Measurements from ENCODE around the gene CDH16. TPM values are rescaled to one million over a fixed set of nuclear protein-coding genes. Genes with fewer than 3 reads are reported as not detected.

CDH16 gene
- total and polyA plus RNA-seq, 2 of the 13 experiments (the other 11 are each of a cell fraction or from before 2014, with no cell fraction given): 2.7 to 3.9 TPM

GRCh38 chr16:66900721-66901441 lies 17.8 kb downstream of the CDH16 start:
- Histone ChIP-seq H4K20me1 (ENCODE audit: insufficient read depth, low read length) (no peaks in the 10 kb centered on the region), H3K79me2 (ENCODE audit: insufficient read depth, low read length) (no peaks in the 10 kb centered on the region), H3K27ac (ENCODE audit: extremely low read length, insufficient read depth, low read length) (no peak overlapping the region), H3K27me3 (ENCODE audit: control insufficient read depth in 1 of 2, insufficient read depth in 2 of 2, low read length in 2 of 2) (no peaks in the 10 kb centered on the region), H2AFZ (ENCODE audit: low read length) (no peak overlapping the region), H3K4me2 (ENCODE audit: low read depth, low read length) (peak overlapping the region; percentile 71), H3K36me3 (replicated peaks in 1 of 2; ENCODE audit: control insufficient read depth in 1 of 2, insufficient read depth in 2 of 2, low read length in 2 of 2) (no peaks in the 10 kb centered on the region), H3K9ac (ENCODE audit: insufficient read depth, low read depth, low read length) (peak overlapping the region; percentile 53; the same call in 1 of the 2 replicates), H3K4me3 (replicated peaks in 1 of 3; ENCODE audit: insufficient read depth in 1 of 3, low read depth in 2 of 3, low read length in 3 of 3) (no peak overlapping the region; a peak in 1 of 6 replicates), H3K9me3 (ENCODE audit: low read length) (no peaks in the 10 kb centered on the region), H3K4me1 (ENCODE audit: insufficient read depth, low read length) (peaks cover 90% of the 10 kb centered on the region)
- in situ Hi-C loops (cut with HindIII; ENCODE audit: extremely low pct_ligation_motif_present, low pct_unique_long_range_greater_than_20kb) (loop anchor here (5.0 kb wide), 1 partner anchor 36 kb away; the partner anchor contains the start of gene CES2), intact Hi-C loops (cut with micrococcal nuclease; ENCODE audit: unreplicated experiment) (no loop called here)
- WGBS (ENCODE audit: low lambda C conversion rate): 3% methylated on average over 6 of the region's 7 CpGs
- DNase-seq (ENCODE audit: low spot score): no peak
- ATAC-seq: no peak
- ChIA-PET POLR2A (interaction anchor here (1.0 to 10.3 kb wide), 7 partner anchors 9 to 211 kb away, joined by 3 to 86 read pairs (median 4); partner anchors contain the start of genes CDH16, CIAO2B and PDP2), CTCF (ENCODE audit: low intra/inter-chr PET ratio, low total read pairs) (no interaction called here)
- BruUV-seq (replicated peaks): no TSS peak
- no peak for FAIRE-seq
- TF ChIP-seq ZNF362 (CRISPR knock-in tag; IDR thresholded peaks at IDR 0.05; ENCODE audit: borderline replicate concordance): no peak
- TF ChIP-seq MYNN (CRISPR knock-in tag; IDR thresholded peaks at IDR 0.05; ENCODE audit: low read depth): no peak
- no peak for TF ChIP-seq ZNF709 (CRISPR knock-in tag; IDR thresholded peaks at IDR 0.05)
- no peak for TF ChIP-seq FOXJ3 (CRISPR knock-in tag; IDR thresholded peaks at IDR 0.05; ENCODE audit: borderline replicate concordance)
- TF ChIP-seq ZNF564 (CRISPR knock-in tag; IDR thresholded peaks at IDR 0.05): no peak
- no peak for TF ChIP-seq DMTF1 (CRISPR knock-in tag; IDR thresholded peaks at IDR 0.05)
- TF ChIP-seq U2AF1 (optimal IDR thresholded peaks at IDR 0.05; ENCODE audit: low read depth, low read length): no peak
- TF ChIP-seq PAX8 (CRISPR knock-in tag; IDR thresholded peaks at IDR 0.05; ENCODE audit: borderline replicate concordance): no peak
- TF ChIP-seq NR2F6 (IDR thresholded peaks at IDR 0.05): no peak
- TF ChIP-seq NR2F6 (CRISPR knock-in tag; IDR thresholded peaks at IDR 0.05): no peak
- TF ChIP-seq MTA1 (CRISPR knock-in tag; IDR thresholded peaks at IDR 0.05; ENCODE audit: borderline replicate concordance): no peak
- TF ChIP-seq HIC2 (CRISPR knock-in tag; IDR thresholded peaks at IDR 0.05; ENCODE audit: low read depth): no peak
- TF ChIP-seq RNF2 (conservative IDR thresholded peaks at IDR 0.05; ENCODE audit: low read depth): no peak
- no peak for TF ChIP-seq ZNF530 (CRISPR knock-in tag; IDR thresholded peaks at IDR 0.05; ENCODE audit: low read depth)
- no peak for TF ChIP-seq ZNF12 (CRISPR knock-in tag; IDR thresholded peaks at IDR 0.05)
- TF ChIP-seq ZNF569 (CRISPR knock-in tag; IDR thresholded peaks at IDR 0.05; ENCODE audit: borderline replicate concordance): no peak
- no peak for TF ChIP-seq ZFP90 (CRISPR knock-in tag; IDR thresholded peaks at IDR 0.05; ENCODE audit: borderline replicate concordance)
- no peak for TF ChIP-seq ZNF816 (CRISPR knock-in tag; IDR thresholded peaks at IDR 0.05; ENCODE audit: borderline replicate concordance)

All from HepG2 (cell line).